HG03457 (cell line): ENCODE measurements around the gene ERGIC3.
"Not testable (repeated sequence)": the region's sequence is repeated elsewhere in the genome, so short reads cannot be mapped to it uniquely, and the experiment has no call there.

Experiments
- ATAC-seq: cut with Tn5 transposase; IDR thresholded peaks from one replicate; pipeline ENCODE4 v1.9.1; 2021; ENCODE audit warnings: moderate number of reproducible peaks; ENCODE audit not compliant: unreplicated experiment

The ERGIC3 gene

DNA sequence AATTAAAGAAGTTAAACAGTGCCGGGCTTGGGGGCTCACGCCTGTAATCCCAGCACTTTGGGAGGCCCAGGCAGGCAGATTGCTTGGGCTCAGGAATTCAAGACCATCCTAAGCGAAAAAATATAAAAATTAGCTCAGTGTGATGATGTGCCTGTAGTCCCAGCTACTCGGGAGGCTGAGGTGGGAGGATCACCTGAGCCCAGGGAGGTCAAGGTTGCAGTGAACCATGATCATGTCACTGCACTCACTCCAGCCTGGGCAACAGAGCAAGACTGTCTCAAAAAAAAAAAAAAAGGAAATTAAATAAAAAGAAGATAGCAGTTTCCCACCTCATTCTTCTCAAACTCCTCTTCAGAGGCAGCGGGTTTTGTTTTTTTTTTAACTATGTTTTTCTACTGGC lies 24.1 kb upstream of the ERGIC3 start:
- not testable (repeated sequence) for ATAC-seq

DNA sequence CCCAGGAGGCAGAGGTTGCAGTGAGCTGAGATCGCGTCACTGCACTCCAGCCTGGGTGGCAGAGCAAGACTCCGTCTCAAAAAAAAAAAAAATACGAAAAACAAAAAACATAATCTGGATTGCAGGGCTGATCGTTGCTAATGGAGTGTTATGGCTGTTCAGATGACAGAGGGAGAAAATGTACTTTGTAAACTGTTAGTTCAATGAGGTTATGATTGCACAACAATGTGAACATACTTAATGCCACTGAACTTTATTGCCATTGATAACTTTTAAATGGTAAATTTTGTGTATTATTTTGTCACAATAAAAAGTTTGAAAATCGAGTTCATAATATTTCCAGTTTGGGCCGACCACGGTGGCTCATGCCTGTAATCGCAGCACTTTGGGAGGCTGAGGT lies 22.9 kb upstream of the ERGIC3 start:
- no peak for ATAC-seq

- no peak for ATAC-seq
Measured at GRCh38 chr20:35523298-35523888, 18.5 kb upstream of the ERGIC3 start.

DNA sequence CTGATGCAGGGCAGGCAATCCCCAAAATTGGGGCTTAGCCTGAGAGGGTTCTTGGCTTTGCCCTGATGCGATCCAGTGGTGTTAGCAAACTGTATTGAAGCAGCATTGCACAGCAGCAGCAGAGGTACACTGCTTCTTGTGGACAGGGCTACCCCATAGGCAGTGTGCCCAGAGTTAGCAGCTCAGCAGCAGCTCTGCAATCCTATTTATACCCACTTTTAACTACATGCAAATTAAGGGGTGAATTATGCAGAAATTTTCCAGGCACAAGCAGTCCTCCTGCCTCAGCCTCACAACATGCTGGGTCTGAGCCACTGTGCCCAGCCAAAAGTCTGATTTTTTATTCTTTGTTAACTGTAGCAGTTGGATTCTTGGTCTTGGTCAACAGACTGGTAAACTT lies 16.2 kb upstream of the ERGIC3 start:
- no peak for ATAC-seq

DNA sequence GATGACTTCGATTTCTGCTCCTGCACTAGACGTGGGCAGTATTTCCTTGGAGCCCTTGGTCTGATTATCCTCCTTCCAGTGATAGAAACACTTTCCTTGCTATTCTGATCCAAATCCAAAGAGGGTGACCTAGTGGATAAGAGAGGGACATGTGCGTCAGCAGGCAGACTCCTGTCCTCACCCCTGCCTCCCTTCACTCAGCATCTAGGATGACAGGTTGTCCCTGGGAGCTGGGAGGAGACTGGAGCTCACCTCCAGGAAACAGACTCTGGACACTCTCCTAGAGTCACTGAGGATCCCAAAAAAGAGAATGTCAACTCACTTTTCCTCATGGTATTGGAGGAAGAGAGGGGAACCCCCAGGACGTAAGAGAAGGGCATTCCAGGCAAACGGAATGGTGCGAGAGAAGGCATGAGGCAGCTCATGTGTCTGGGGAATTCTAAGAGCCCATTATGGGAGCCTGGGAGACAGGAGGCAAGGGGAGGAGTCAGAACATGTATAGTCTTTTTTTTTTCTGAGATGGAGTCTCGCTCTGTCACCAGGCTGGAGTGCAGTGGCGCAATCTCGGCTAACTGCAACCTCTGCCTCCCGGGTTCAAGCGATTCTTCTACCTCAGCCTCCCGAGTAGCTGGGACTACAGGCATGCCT lies 14.6 kb upstream of the ERGIC3 start:
- no peak for ATAC-seq

GRCh38 chr20:35529552-35529951 lies 12.3 kb upstream of the ERGIC3 start, which contains the start of gene C20orf173:
TSS of gene C20orf173 (minus strand) at chr20:35529652. CDS start at chr20:35529373, 279 bp downstream.
- ATAC-seq = no peak

DNA sequence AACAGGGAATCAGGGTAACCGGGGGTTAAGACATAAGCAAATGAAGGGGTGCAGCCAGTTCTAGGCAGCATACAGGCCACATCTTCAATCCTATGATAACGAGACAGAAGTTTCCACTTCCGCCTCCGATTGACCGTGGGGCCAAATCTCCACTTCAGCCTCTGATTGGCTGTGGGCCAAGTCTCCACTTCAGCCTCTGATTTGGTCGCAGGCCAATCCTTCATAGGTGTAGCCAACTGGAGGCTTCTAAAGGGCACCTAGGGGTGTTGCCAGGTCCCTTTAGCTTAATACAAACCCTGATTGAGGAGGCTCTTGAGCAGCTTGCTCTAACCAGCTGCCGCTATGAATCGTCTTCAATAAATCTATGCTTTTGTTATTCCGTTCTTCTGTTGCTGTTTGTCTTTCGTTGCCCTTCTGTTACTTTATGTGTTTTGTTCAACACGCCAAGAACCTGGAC lies 2.1 kb upstream of the ERGIC3 start:
- ATAC-seq = no peak

DNA sequence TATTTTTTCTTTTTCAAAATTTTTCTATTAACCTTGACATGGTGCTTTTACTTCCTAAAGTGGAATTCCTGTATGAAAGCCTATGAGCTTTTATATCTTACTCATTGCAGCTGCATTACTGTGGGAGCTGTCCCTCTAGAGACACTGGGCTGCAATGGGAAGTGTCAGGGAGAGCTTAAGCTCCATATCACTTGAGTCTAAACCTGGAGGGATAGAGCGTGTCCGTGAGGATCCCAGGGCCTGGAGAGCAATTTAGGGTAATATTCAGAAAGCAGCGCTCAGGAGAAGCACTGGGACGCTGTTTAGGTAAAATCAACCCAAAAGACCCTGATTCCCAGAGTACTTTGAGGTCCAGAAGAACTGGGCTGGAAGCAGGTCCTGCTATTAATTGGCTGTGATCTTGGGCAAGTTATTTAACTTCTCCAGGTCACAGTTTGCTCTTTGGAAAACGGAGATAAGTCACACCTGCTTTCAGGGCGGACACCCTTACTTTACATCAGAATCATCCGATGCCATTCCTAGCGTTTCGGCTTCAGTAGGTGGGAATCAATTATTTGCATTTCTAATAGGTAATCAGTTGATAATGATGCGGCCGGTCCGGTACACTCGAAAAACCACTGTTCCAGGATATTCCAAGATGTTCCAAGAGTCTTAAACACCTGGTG lies 628 bp upstream of the ERGIC3 start:
- no peak for ATAC-seq

- ATAC-seq = no peak
Measured at GRCh38 chr20:35542990-35543389, 1.1 kb downstream of the ERGIC3 start.

- no peak for ATAC-seq
Measured at GRCh38 chr20:35544436-35544835, 2.6 kb downstream of the ERGIC3 start.

DNA sequence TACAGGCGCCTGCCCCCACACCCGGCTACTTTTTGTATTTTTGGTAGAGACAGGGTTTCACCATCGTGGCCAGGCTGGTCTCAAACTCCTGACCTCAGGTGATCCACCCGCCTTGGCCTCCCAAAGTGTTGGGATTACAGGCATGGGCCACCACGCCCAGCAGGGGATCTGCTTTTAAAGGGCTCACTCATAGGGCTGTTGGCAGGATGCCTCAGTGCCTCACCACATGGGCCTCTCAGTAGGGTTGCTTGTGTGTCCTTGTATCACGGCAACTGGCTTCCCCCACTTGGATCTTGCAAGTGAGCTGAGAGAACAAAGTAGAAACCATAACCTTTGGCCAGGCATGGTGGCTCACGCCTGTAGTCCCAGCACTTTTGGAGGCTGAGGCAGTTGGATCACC lies 3.1 kb downstream of the ERGIC3 start:
- ATAC-seq = not testable (repeated sequence)

GRCh38 chr20:35546127-35546526 lies 4.2 kb downstream of the ERGIC3 start:
- ATAC-seq = no peak

DNA sequence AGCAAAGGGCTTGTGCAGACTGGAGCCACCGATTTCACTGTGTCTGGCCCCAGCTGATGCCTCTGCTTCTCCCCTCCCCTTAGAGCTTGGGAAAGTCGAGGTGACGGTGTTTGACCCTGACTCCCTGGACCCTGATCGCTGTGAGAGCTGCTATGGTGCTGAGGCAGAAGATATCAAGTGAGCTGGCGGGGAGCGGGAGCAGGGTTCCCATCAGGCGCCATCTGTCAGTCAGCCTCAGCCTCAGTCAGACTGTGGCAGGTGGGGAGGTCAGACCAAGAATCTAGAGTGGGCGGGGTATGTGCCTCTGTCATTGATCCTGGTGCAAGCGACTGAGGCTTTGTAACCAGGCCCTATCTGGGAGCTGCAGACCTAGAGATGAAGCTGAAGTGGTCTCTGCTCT lies 5.5 kb downstream of the ERGIC3 start:
- no peak for ATAC-seq

DNA sequence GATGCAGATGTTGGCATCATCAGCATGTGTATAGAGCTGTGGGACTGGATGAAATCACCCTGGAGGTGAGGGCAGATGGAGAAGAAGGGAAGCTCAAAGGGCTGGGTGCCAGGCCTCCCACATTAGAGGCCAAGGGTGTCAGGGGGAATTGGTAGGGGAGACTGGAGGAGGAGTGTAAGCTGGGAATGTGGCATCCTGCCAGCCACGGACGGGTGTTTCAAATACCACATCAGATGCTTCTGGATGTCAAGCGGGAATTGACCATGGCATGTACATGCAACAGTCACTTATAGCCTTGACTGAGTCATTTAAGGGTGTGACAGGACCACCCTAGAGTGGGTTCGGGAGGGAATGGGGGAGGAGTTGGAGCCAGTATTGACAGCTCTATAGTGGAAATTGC lies 9.6 kb downstream of the ERGIC3 start:
- no peak for ATAC-seq

DNA sequence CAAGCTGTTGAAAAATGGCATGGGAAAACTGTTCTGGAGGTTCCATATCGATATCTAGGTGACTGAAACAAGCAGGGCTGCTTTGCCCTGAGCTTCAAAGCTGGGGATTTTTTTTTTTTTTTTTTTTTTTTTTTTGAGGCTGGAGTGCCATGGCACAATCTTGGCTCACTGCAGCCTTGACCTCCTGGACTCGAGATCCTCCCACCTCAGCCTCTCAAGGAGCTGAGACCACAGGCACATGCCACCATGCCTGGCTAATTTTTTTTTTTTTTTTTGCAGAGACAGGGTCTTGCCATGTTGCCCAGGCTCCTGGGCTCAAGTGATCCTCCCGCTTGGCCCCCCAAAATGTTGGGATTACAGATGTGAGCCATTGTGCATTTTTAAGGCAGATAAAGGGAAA lies 11.0 kb downstream of the ERGIC3 start:
- no peak for ATAC-seq

DNA sequence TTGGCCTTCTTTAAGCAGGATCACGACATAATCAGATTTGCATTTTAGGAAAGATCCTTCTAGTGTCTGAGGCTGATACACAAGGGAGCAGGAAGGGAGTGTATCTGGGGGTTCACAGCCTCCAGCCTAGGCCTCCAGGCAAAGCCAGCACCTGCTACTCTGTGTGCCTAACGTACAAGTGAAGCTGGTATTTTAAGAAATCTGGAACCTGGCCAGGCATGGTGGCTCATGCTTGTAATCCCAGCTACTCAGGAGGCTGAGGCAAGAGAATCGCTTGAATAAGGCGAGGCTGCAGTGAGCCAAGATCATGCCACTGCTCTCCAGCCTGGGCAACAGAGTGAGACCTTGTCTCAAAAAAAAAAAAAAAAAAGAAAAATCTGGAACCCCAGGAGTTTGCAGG lies 13.6 kb downstream of the ERGIC3 start:
- ATAC-seq = not testable (repeated sequence)

GRCh38 chr20:35555951-35556645 lies 14.2 kb downstream of the ERGIC3 start:
- ATAC-seq = no peak

DNA sequence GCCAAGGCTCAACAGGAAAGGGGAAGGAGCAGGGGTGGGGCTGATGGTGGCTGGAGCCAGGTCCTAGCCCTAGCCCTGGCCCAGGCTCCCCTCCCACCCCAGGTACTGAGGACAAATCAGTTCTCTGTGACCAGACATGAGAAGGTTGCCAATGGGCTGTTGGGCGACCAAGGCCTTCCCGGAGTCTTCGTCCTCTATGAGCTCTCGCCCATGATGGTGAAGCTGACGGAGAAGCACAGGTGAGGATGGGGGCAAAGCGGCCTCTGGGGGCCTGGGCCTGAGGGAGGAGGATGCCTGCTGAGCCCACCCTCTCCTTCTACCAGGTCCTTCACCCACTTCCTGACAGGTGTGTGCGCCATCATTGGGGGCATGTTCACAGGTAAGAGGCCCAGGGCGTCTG lies 15.0 kb downstream of the ERGIC3 start:
- ATAC-seq = no peak

GRCh38 chr20:35558451-35558850 lies 16.6 kb downstream of the ERGIC3 start:
- ATAC-seq = no peak

DNA sequence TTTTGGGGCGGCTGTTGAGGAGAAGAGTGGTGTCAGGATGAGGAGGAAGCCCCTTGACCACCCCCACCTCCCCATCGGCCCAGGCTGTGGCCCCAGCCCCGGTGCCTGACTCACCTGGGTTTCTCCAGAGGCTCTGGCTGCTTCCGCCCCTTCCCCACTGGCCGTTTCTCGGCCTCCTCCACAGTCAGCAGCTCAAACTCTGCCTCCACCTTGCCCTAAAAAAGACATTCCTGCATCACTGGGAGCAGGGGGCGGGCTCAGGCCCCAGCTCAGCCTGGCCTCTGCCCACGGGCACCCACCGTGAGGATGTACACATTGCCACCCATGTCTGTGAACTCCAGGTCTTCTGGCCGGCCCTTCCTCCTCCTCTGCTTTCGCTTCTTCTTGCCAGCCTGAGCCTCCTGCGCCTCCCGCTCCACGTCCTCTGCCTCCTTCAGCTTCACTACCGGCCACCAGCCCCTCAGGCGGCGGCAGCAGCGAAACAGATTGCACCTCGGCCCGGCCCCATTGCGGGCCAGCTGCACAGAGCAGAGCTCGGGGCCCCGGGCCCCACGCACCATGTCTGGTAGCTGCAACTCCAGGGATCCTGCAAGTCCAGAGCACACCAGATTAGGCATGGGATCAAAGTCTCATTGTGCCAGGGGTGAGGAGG lies 17.3 kb downstream of the ERGIC3 start:
- no peak for ATAC-seq

- ATAC-seq = no peak
Measured at GRCh38 chr20:35560105-35560511, 18.2 kb downstream of the ERGIC3 start.
